Subcutaneous adipose tissue (tissue), 4 donors: Measurements from ENCODE around the gene SLC6A8. TPM values are rescaled to one million over a fixed set of nuclear protein-coding genes. Genes with fewer than 3 reads are reported as not detected.

Experiments
- total RNA-seq, 4 donors: library from RNA; depleted of rRNA; stranded (reverse); fragments of >200 nt; gene quantifications; one replicate each; pipeline ENCODE4 v1.1.0, GENCODE V29; 2016
- TF ChIP-seq, protein P1 (sequence below): fragments of 450-650 bp; IDR thresholded peaks from one replicate; pipeline ENCODE4 v1.5.1; 2016; ENCODE audit warnings: low read depth, mild to moderate bottlenecking, control low read depth, antibody characterized with exemption, moderate library complexity

SLC6A8 gene
- total RNA-seq, 4 donors from 2014 or later: 20.2 to 98.0 (median 30.6) TPM

DNA sequence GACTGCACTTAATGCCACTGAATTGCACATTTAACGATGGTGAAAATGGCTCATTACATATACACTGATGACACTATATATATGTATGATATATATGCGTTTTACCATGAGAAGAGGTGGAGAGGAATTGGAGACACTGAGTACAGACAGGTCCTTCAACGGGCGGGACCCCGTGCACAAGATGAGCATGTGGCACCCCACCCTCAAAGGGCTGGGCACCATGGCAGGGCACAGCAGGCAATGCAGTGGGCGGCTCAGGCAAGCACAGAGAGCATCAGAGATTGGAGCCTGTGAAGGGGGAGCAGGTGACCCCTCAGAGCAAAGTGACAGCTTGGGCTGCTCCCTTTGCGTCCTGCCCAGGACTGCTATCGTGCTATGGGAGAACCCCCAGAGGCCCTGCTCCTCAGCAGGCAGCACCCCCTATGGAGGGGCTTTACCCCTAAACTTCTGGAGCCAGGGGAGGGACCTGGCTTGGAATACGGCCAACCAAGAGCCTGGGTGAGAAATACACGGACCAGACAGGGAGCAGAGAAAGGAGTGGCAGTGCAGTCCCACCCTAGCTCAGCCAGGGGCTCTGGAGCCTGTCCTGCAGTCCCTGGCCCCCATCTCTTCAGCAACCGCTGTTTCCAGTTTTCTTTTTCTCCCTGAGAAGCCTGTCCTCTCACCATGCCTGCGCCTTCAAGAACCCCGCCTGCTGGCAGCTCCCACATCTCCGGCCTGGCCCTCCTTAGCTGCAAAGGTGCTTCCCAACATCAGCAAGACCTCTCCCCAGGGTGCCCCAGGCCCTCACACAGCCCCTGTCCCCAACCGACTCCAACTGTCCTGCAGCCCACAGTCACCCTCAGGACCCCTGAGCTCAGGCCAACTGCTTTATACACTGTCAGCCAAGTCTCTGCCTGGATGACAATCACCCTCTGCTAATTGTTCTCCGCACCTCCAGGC lies 10.5 kb downstream of the SLC6A8 start:
- TF ChIP-seq, protein P1, sequence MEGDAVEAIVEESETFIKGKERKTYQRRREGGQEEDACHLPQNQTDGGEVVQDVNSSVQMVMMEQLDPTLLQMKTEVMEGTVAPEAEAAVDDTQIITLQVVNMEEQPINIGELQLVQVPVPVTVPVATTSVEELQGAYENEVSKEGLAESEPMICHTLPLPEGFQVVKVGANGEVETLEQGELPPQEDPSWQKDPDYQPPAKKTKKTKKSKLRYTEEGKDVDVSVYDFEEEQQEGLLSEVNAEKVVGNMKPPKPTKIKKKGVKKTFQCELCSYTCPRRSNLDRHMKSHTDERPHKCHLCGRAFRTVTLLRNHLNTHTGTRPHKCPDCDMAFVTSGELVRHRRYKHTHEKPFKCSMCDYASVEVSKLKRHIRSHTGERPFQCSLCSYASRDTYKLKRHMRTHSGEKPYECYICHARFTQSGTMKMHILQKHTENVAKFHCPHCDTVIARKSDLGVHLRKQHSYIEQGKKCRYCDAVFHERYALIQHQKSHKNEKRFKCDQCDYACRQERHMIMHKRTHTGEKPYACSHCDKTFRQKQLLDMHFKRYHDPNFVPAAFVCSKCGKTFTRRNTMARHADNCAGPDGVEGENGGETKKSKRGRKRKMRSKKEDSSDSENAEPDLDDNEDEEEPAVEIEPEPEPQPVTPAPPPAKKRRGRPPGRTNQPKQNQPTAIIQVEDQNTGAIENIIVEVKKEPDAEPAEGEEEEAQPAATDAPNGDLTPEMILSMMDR: no peak

DNA sequence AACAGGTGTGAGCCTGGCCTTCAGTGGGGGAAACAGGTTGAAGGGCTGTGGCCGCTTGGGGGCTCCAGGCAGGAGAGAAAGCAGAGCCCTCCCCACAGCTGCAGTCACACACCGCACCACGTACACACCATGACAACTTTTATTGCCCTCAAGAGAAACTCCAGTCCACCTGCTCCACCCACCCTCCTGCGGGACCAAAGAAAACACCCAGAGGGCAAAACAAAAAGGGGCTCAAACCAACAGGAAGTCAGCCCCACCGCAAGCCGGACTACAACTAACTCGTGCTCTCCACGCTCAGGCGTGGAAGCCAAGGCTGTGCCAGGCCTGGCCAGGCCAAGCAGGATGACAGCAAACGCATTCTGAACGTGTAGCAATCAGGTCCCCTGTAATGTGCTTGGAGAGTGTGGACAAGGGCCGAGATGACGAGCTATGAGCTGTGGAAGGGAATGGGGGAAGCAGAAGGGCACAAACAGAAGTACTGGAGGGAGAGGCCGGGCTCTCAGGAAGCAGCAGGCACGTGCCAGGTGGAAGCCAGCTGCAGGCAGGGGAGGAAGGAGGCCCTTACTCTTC lies 12.7 kb downstream of the SLC6A8 start:
- TF ChIP-seq, protein P1: no peak

DNA sequence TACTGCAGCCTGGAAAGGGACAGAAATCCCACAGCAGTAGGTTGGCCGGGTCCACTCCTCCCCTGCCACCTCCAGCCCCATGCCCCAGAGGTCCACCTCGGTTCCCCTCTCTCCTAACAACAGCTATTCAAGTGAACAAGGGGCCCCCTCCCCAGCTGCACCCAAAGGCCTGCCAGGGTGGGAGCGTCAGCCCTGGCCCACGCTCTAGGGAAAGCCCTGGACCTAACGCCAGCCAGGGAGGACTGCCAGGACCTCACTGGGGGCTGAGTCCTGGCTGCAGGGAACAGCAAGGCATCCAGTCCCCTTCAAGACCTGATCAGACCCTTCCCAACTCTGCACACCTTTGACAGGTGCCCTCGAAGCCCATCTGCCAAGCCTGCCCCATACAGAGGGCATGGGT lies 13.2 kb downstream of the SLC6A8 start:
- TF ChIP-seq, protein P1: no peak

DNA sequence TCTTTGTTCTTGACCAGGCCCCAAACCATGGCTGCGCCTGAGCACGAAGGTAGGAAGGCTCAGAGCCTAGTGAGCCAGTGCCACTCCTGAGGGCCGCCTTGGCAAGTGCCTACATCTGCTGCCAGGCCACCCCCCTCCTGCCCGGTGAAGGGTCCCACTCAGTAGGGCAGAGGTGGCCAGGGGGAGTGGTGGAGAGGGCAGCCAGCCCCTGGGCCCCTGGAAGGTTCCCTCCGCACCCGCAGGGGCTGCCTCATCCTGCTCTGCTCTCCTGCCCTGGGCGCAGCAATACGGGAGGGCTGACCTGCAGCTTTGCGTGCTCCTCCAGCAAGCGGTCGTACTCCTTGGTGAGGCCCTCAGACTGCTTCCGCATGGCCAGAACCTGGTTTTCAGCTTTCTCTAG lies 14.0 kb downstream of the SLC6A8 start:
- TF ChIP-seq, protein P1: no peak

DNA sequence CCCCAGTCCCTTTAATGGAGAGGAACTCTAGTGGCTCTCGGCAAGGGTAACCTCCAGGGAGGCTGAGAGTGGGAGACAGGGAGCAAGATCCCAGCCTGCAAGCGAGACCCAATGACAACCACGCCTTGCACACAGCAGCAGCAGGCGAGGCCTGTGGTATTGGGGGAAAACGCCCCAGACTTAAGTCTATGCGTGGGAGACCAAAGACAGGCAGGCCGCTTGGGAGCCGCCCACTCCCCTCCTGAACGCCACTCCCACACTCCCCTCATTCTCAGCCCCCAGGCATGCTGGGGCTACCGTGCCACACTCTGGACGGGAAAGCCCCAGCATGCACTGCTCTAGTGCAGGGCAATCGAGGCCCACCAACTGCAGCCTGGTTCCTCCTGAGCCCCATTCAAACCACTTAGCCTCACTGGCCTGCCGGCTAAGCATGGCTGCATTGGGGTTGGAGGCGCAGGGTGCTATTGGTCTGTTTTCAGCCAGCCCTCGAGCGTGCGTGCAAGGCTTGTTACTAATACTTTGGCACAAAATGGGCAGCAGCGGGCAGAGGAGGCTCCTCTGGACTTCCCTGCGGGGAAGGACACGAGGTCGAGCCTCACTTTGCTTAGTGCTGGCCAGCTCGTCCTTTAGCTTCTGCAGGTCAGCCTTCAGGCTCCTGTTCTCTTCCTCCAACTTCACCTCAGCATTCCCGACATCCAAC lies 14.8 kb downstream of the SLC6A8 start:
- TF ChIP-seq, protein P1: no peak

DNA sequence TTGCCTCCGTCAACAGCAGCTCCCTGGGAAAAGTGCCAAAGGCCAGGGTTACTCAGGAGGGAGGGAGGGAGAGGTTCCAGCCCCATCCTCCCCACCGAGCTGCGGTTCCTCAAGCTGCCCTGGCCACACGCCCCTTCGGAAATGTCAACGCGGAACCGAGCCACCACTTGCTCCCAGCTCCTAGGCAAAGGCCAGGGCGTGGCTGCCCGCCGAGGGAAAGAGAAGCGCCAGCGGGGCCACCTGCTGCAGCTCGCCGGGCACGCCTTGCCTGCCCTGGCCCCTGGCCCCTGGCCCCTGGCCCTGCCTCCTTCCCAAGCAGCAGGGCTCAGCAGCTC lies 15.3 kb downstream of the SLC6A8 start:
- TF ChIP-seq, protein P1: no peak

DNA sequence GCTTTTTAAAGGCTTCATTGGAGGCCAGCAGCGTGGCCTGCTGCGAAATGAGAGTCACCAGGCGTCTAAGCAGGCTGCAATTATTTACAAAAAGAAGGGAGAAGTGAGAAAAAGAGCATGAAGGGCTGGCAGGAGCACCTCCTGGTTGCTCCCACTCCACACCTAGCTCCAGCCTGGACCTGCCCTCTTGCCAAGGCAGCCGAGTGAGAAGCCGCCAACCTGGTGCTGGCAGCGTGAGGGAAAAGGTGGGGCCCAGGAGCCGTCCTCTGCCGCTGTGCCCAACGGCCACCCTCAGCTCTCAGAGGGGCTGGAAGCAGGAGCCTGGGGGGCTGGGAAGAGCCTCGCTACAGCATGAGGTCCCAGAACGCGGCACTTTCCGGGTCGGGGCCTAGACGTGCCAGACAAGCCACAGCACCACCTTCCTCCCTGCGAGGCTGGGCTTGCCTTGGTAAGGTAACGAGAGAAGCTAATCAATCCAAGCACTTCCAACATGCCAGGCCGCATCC lies 16.3 kb downstream of the SLC6A8 start:
- TF ChIP-seq, protein P1: no peak
